Esophagus muscularis mucosa (tissue), 4 donors: ENCODE data around the gene SLC25A39.

Experiments used
- EP300 ChIP-seq: sonication (generic); formaldehyde crosslinking; IDR thresholded peaks from one replicate; pipeline ENCODE4 v1.6.1; 2017; ENCODE audit warnings: antibody characterized with exemption
- POLR2A ChIP-seq: fragments of 450-650 bp; IDR thresholded peaks from one replicate; pipeline ENCODE4 v1.6.1; 2017; ENCODE audit warnings: antibody characterized with exemption, moderate library complexity, mild to moderate bottlenecking, low read depth
- POLR2AphosphoS5 ChIP-seq, 2 donors: sonication (generic); formaldehyde crosslinking; IDR thresholded peaks; one replicate each; pipeline ENCODE4 v1.6.1; 2017; ENCODE audit warnings: antibody characterized with exemption in 2 of 2
- TF ChIP-seq, protein P1 (sequence below), 3 experiments: fragments of 200-600 bp in 2 of 3; fragments of 450-650 bp in 1 of 3; sonication (generic) in 2 of 3; IDR thresholded peaks; one replicate each; pipeline ENCODE4 v1.5.1; 2017 to 2019; ENCODE audit warnings: antibody characterized with exemption in 3 of 3, mild to moderate bottlenecking in 2 of 3, moderate library complexity in 1 of 3

DNA sequence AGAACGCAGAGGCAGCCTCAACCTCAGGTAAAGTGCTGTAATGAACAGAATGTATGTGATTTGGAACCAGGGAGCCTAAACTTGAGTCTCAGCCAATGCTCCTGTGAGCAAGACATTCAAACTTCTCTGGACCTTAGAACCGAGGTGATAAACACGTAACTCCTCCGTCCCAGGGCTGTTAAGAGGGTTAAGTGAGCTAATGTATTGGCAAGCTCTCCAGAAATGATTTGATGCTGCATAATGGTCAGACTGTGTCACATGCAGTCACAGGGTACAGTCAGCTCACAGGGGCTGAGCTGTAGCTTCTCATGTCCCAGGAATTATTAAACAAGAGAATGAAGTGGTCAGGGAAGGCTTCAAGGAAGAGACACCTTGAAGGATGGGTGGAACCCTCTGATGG is 46.6 kb downstream of the SLC25A39 start:
- TF ChIP-seq, protein P1, sequence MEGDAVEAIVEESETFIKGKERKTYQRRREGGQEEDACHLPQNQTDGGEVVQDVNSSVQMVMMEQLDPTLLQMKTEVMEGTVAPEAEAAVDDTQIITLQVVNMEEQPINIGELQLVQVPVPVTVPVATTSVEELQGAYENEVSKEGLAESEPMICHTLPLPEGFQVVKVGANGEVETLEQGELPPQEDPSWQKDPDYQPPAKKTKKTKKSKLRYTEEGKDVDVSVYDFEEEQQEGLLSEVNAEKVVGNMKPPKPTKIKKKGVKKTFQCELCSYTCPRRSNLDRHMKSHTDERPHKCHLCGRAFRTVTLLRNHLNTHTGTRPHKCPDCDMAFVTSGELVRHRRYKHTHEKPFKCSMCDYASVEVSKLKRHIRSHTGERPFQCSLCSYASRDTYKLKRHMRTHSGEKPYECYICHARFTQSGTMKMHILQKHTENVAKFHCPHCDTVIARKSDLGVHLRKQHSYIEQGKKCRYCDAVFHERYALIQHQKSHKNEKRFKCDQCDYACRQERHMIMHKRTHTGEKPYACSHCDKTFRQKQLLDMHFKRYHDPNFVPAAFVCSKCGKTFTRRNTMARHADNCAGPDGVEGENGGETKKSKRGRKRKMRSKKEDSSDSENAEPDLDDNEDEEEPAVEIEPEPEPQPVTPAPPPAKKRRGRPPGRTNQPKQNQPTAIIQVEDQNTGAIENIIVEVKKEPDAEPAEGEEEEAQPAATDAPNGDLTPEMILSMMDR (IDR thresholded peaks at IDR 0.05): no peak
- no peak for TF ChIP-seq POLR2AphosphoS5 (IDR thresholded peaks at IDR 0.05)
- no peak for TF ChIP-seq POLR2A
- no peak for TF ChIP-seq EP300
